IMR-90 (cell line): ENCODE results near the gene PDE4B. TPM values are rescaled to one million over a fixed set of nuclear protein-coding genes. Genes with fewer than 3 reads are reported as not detected.

Experiments
- ATAC-seq: fragments of 200-7000 bp; cut with Tn5 transposase; 2 replicates; pipeline ENCODE4 v1.9.1; 2020; ENCODE audit warnings: low read depth, mild to moderate bottlenecking, moderate library complexity
- BruUV-seq: library from RNA; stranded (reverse); fragments of 400-500 nt; replicated peaks from 2 replicates; lab custom pipeline; 2021; lab: Mats Ljungman, UMichigan
- CTCF ChIA-PET: fragments of 300-600 bp; formaldehyde crosslinking; extraction: SDS; loops from one replicate; lab custom pipeline; 2021; ENCODE audit warnings: antibody characterized with exemption; lab: Yijun Ruan, JAX
- POLR2A ChIA-PET: fragments of 300-600 bp; sonication (Branson Sonifier 250); formaldehyde crosslinking; loops from one replicate; lab custom pipeline; 2022; ENCODE audit warnings: antibody characterized with exemption; ENCODE audit not compliant: unreplicated experiment; lab: Charles Lee
- DNase-seq: peaks from one replicate; pipeline ENCODE4 v3.0.0; 2013
- H2AFZ ChIP-seq: replicated peaks from 2 replicates; pipeline ENCODE3; 2013; ENCODE audit warnings: low read length, mild to moderate bottlenecking; ENCODE audit not compliant: poor library complexity
- H2AK5ac ChIP-seq: 2 replicates; pipeline ENCODE4 v1.6.1; 2013; ENCODE audit warnings: low read depth, low read length, inconsistent platforms
- H2AK9ac ChIP-seq: replicated peaks from 2 replicates; pipeline ENCODE3; 2013; ENCODE audit warnings: mild to moderate bottlenecking, low read depth, low read length, moderate library complexity; ENCODE audit not compliant: poor library complexity
- H2BK120ac ChIP-seq: 2 replicates; pipeline ENCODE4 v1.6.1; 2013; ENCODE audit warnings: low read depth, low read length, inconsistent platforms
- H2BK15ac ChIP-seq: 3 replicates; pipeline ENCODE4 v1.6.1; 2013; ENCODE audit warnings: low read depth, low read length, inconsistent platforms
- H2BK20ac ChIP-seq: 2 replicates; pipeline ENCODE4 v1.6.1; 2013; ENCODE audit warnings: low read depth, mild to moderate bottlenecking, inconsistent platforms, low read length, moderate library complexity
- H2BK5ac ChIP-seq: 2 replicates; pipeline ENCODE4 v1.6.1; 2013; ENCODE audit warnings: mild to moderate bottlenecking, low read depth, low read length, inconsistent platforms; ENCODE audit not compliant: poor library complexity, severe bottlenecking
- H3K14ac ChIP-seq: replicated peaks from 2 replicates; pipeline ENCODE4 v1.6.1; 2013; ENCODE audit warnings: low read depth, low read length, inconsistent platforms
- H3K18ac ChIP-seq: 2 replicates; pipeline ENCODE4 v1.6.1; 2013; ENCODE audit warnings: low read depth, low read length, control low read depth
- H3K23ac ChIP-seq: 2 replicates; pipeline ENCODE4 v1.6.1; 2013; ENCODE audit warnings: low read depth, low read length, inconsistent platforms
- H3K27ac ChIP-seq: 2 replicates; pipeline ENCODE4 v1.5.1; 2013; ENCODE audit warnings: mild to moderate bottlenecking, control low read depth, low read length; ENCODE audit not compliant: insufficient read depth
- H3K27me3 ChIP-seq: 2 replicates; pipeline ENCODE4 v1.6.1; 2013; ENCODE audit warnings: low read length; ENCODE audit not compliant: control insufficient read depth, insufficient read depth
- H3K36me3 ChIP-seq: 2 replicates; pipeline ENCODE4 v1.6.1; 2013; ENCODE audit warnings: low read length, mixed read lengths; ENCODE audit not compliant: control insufficient read depth, insufficient read depth
- H3K4ac ChIP-seq: 2 replicates; pipeline ENCODE4 v1.6.1; 2013; ENCODE audit warnings: low read depth, low read length, inconsistent platforms
- H3K4me1 ChIP-seq: 2 replicates; pipeline ENCODE4 v1.6.1; 2013; ENCODE audit warnings: low read length, mixed read lengths; ENCODE audit not compliant: control insufficient read depth, insufficient read depth
- H3K4me2 ChIP-seq: 2 replicates; pipeline ENCODE4 v1.6.1; 2013; ENCODE audit warnings: low read depth, mild to moderate bottlenecking, control low read depth, low read length, moderate library complexity
- H3K4me3 ChIP-seq: 2 replicates; pipeline ENCODE4 v1.5.1; 2013; ENCODE audit warnings: low read depth, mild to moderate bottlenecking, control low read depth, low read length, moderate library complexity; ENCODE audit not compliant: insufficient read depth
- H3K56ac ChIP-seq: 2 replicates; pipeline ENCODE4 v1.6.1; 2013; ENCODE audit warnings: low read length, inconsistent platforms; ENCODE audit not compliant: insufficient read depth; ENCODE audit errors: extremely low read depth
- H3K79me1 ChIP-seq, 2 experiments: 2 replicates each; pipeline ENCODE4 v1.6.1; 2013; ENCODE audit warnings: low read length in 2 of 2, inconsistent platforms in 1 of 2, low read depth in 1 of 2
- H3K9ac ChIP-seq: 2 replicates; pipeline ENCODE4 v1.6.1; 2013; ENCODE audit warnings: low read depth, low read length, control low read depth
- H3K9me1 ChIP-seq: 2 replicates; pipeline ENCODE4 v1.6.1; 2013; ENCODE audit warnings: low read length, inconsistent platforms; ENCODE audit not compliant: insufficient read depth
- H3K9me3 ChIP-seq: 2 replicates; pipeline ENCODE4 v1.6.1; 2013; ENCODE audit warnings: low read length; ENCODE audit not compliant: control insufficient read depth, insufficient read depth
- H4K20me1 ChIP-seq: 2 replicates; pipeline ENCODE4 v1.6.1; 2013; ENCODE audit warnings: low read length, inconsistent platforms; ENCODE audit not compliant: insufficient read depth
- H4K5ac ChIP-seq: 2 replicates; pipeline ENCODE4 v1.6.1; 2013; ENCODE audit warnings: mild to moderate bottlenecking, low read depth, low read length, control low read depth
- H4K8ac ChIP-seq, 2 experiments: 2 replicates each; pipeline ENCODE4 v1.6.1; 2013; ENCODE audit warnings: low read depth in 2 of 2, low read length in 2 of 2, control low read depth in 1 of 2, inconsistent platforms in 1 of 2
- H4K91ac ChIP-seq: 2 replicates; pipeline ENCODE4 v1.6.1; 2013; ENCODE audit warnings: low read depth, low read length, inconsistent platforms; ENCODE audit not compliant: insufficient read depth
- CEBPB ChIP-seq: IDR thresholded peaks from 2 replicates; pipeline ENCODE4 v1.6.1; 2012; ENCODE audit warnings: low read depth, low read length, improper control_type of control experiment
- MAFK ChIP-seq: IDR thresholded peaks from 2 replicates; pipeline ENCODE4 v1.6.1; 2012; ENCODE audit warnings: low read depth, low read length, improper control_type of control experiment
- WGBS, 2 experiments: methylation state at CpG; one replicate each; pipeline versions ENCODE4 v1.1.5 to v1.1.7; 2013; ENCODE audit warnings: missing lambda C conversion rate in 2 of 2; ENCODE audit not compliant: insufficient read length in 1 of 2; ENCODE audit errors: extremely low coverage in 2 of 2; 5-methylcytosine and 5-hydroxymethylcytosine counted together
- dilution Hi-C: fragments of 300-500 bp; cut with HindIII; formaldehyde crosslinking; loops from one replicate; pipeline ENCODE4 v1.14.3; 2018; ENCODE audit warnings: low sequenced_read_pairs; ENCODE audit not compliant: unreplicated experiment
- in situ Hi-C: fragments of 300-500 bp; cut with MboI; formaldehyde crosslinking; loops from 3 replicates; pipeline ENCODE4 v1.14.3; 2019; ENCODE audit warnings: low sequenced_read_pairs, inconsistent platforms, mixed read lengths
- intact Hi-C: fragments of 100-400 bp; cut with micrococcal nuclease; formaldehyde crosslinking; loops from 2 replicates; pipeline ENCODE4 v1.10.0; 2022
- polyA plus RNA-seq, 3 experiments: library from polyadenylated mRNA; depleted of rRNA; stranded (reverse); fragments of >200 nt; gene quantifications; 2 replicates each; pipeline ENCODE4 v1.2.3, GENCODE V29; 2012; ENCODE audit warnings: low replicate concordance in 1 of 3
- total RNA-seq: library from RNA; depleted of rRNA; stranded (reverse); fragments of >200 nt; gene quantifications from 2 replicates; pipeline ENCODE4 v1.2.3, GENCODE V29; 2012

PDE4B gene
- total and polyA plus RNA-seq, 2 of the 4 experiments (the other 2 are of a cell fraction): 5.8 to 21.3 TPM

DNA sequence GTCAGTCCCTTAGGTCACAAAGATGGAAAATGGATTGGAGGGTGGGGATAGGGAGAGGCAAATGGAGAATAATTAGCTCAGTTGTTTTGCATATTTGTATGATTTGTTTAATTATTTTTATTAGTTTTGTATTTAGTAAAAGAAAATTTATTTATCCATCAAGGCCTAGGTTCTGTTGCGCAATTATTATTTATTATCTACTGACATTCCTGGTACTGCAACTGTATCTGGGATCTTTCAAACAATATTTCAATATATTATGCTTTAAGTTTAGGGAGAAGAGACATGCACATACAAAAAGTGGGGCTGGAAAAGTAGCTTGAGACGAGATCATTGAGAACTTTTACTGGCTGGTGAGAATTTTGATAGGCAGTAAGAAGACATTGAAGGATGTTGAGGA, 424.9 kb downstream of the PDE4B start:
- no peak overlapping the region for H4K5ac ChIP-seq
- ChIA-PET POLR2A (no interaction called here), CTCF (interaction anchor here (1.1 to 1.5 kb wide), 2 partner anchors 9 to 26 kb away, joined by 3 to 4 read pairs; no protein-coding TSS in a partner anchor)
- no peak overlapping the region for H3K4me2 ChIP-seq
- H3K4ac ChIP-seq: no peak overlapping the region
- DNase-seq (no peak), ATAC-seq (no peak)
- no peak overlapping the region for H3K18ac ChIP-seq
- in situ Hi-C loops (no loop called here), intact Hi-C loops (no loop called here), dilution Hi-C loops (no loop called here)
- no peaks in the 10 kb centered on the region for H3K36me3 ChIP-seq
- peaks cover 5% of the 10 kb centered on the region; the same call in 1 of the 2 replicates for H3K9me1 ChIP-seq
- H2AFZ ChIP-seq: no peak overlapping the region
- no peak overlapping the region for H3K14ac ChIP-seq
- H2BK120ac ChIP-seq: no peak overlapping the region
- H3K4me3 ChIP-seq: no peak overlapping the region
- no peaks in the 10 kb centered on the region for H3K79me1 ChIP-seq
- TF ChIP-seq CEBPB (peak; percentile 83), MAFK (no peak)
- H3K27me3 ChIP-seq: no peaks in the 10 kb centered on the region; the same call in 1 of the 2 replicates
- H2BK5ac ChIP-seq: no peak overlapping the region
- WGBS, 2 experiments: 63% methylated on average over 1 of the region's 2 CpGs; no CpG with 5 or more reads in 1 of the 2 experiments
- H2AK5ac ChIP-seq: no peak overlapping the region
- no peak overlapping the region for H2BK15ac ChIP-seq
- no peak overlapping the region for H3K9ac ChIP-seq
- no peak overlapping the region for H4K8ac ChIP-seq
- no peaks in the 10 kb centered on the region; the same call in 1 of the 2 replicates for H3K4me1 ChIP-seq
- H4K20me1 ChIP-seq: no peaks in the 10 kb centered on the region
- no peak overlapping the region for H3K56ac ChIP-seq
- no TSS peak for BruUV-seq
- no peak overlapping the region for H2BK20ac ChIP-seq
- no peak overlapping the region for H3K23ac ChIP-seq
- H4K91ac ChIP-seq: no peak overlapping the region
- no peak overlapping the region for H3K27ac ChIP-seq
- H3K9me3 ChIP-seq: no peaks in the 10 kb centered on the region
- H2AK9ac ChIP-seq: no peak overlapping the region
